C4-2B (cell line): Measurements from ENCODE around the gene HELZ.

Experiments
- ZFX ChIP-seq: fragments of 450-650 bp; IDR thresholded peaks from 2 replicates; pipeline ENCODE4 v1.6.1; 2017
- TF ChIP-seq, protein P1 (sequence below): fragments of 450-650 bp; conservative IDR thresholded peaks from 2 replicates; pipeline ENCODE4 v1.5.1; 2017; ENCODE audit warnings: mild to moderate bottlenecking

DNA sequence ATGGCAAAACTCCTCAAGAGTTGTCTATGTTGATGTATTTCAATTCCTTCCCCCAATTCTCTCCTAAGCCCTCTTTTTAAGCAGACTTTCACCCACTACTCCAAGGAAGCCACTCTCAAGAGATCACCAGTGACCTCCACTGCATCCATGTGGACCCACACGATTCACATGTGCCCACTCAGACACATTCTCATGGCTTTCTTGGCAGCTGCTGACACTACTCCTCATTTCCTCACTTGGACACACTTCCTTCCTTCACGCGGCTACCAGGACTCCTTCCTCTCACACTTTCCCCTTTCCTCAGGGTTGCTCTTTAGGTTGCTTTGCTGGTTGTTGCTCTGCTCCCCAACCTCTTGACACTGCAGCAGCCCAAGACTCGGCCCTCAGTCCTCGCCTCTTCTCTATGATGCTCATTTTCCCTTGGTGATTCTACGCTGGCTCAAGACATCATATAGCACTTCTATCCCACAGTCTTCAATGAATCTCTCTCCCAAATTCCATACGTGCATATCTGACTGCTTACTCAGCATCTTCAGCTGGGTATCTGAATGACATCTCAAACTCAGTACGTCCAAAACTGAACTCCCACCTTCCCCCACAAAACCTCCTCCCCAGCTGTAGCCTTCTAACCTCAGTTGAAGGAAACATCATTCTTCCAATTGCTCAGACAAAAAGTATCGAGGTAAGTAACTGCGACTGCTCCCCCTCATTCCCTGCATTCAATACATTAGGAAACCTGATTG is 28.2 kb downstream of the HELZ start:
- TF ChIP-seq, protein P1, sequence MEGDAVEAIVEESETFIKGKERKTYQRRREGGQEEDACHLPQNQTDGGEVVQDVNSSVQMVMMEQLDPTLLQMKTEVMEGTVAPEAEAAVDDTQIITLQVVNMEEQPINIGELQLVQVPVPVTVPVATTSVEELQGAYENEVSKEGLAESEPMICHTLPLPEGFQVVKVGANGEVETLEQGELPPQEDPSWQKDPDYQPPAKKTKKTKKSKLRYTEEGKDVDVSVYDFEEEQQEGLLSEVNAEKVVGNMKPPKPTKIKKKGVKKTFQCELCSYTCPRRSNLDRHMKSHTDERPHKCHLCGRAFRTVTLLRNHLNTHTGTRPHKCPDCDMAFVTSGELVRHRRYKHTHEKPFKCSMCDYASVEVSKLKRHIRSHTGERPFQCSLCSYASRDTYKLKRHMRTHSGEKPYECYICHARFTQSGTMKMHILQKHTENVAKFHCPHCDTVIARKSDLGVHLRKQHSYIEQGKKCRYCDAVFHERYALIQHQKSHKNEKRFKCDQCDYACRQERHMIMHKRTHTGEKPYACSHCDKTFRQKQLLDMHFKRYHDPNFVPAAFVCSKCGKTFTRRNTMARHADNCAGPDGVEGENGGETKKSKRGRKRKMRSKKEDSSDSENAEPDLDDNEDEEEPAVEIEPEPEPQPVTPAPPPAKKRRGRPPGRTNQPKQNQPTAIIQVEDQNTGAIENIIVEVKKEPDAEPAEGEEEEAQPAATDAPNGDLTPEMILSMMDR: no peak
- no peak for TF ChIP-seq ZFX
